AG09319 (cell line): ENCODE data around the gene IL12RB2.
"Not testable (repeated sequence)": the region's sequence is repeated elsewhere in the genome, so short reads cannot be mapped to it uniquely, and the experiment has no call there.

Experiments
- DNase-seq: peaks from one replicate; pipeline ENCODE4 v3.0.0-alpha.2; 2010; ENCODE audit warnings: low read depth; ENCODE audit errors: extremely low read depth
- CTCF ChIP-seq: IDR thresholded peaks from 2 replicates; pipeline ENCODE4 v1.5.1; 2011; ENCODE audit warnings: low read depth, mild to moderate bottlenecking, inconsistent platforms, low read length, moderate library complexity

The IL12RB2 gene

GRCh38 chr1:67399199-67399993 lies 91.7 kb downstream of the IL12RB2 start:
- TF ChIP-seq CTCF = no peak
- DNase-seq = no peak

GRCh38 chr1:67400029-67400786 lies 92.5 kb downstream of the IL12RB2 start:
- DNase-seq = not testable (repeated sequence)

- no peak for TF ChIP-seq CTCF
- DNase-seq = no peak
Measured at GRCh38 chr1:67401443-67401842, 93.8 kb downstream of the IL12RB2 start.

- no peak for TF ChIP-seq CTCF
- no peak for DNase-seq
Measured at GRCh38 chr1:67404212-67404620, 96.5 kb downstream of the IL12RB2 start.

- no peak for DNase-seq
- TF ChIP-seq CTCF = no peak
Measured at GRCh38 chr1:67405473-67406245, 98.0 kb downstream of the IL12RB2 start.

GRCh38 chr1:67407498-67407897 lies 99.8 kb downstream of the IL12RB2 start:
- DNase-seq = no peak
- TF ChIP-seq CTCF = no peak

- no peak for DNase-seq
- no peak for TF ChIP-seq CTCF
Measured at GRCh38 chr1:67408148-67408547, 100.5 kb downstream of the IL12RB2 start.

- not testable (repeated sequence) for DNase-seq
Measured at GRCh38 chr1:67413101-67413500, 105.4 kb downstream of the IL12RB2 start.
